Glutamatergic neuron (in vitro differentiated cells): Measurements from ENCODE around the gene DLG2. TPM values are rescaled to one million over a fixed set of nuclear protein-coding genes. Genes with fewer than 3 reads are reported as not detected.

ENCODE experiments used
- DNase-seq: peaks from one replicate; pipeline ENCODE4 v3.0.0; 2022
- H3K27ac Mint-ChIP-seq: one replicate; pipeline ENCODE4 v1.8.0; 2020; ENCODE audit warnings: mild to moderate bottlenecking, mixed read lengths, inconsistent platforms; ENCODE audit not compliant: unreplicated experiment
- H3K27me3 Mint-ChIP-seq: one replicate; pipeline ENCODE4 v1.8.0; 2020; ENCODE audit warnings: mild to moderate bottlenecking, moderate library complexity, mixed read lengths, inconsistent platforms; ENCODE audit not compliant: unreplicated experiment
- H3K36me3 Mint-ChIP-seq: one replicate; pipeline ENCODE4 v1.8.0; 2020; ENCODE audit warnings: mild to moderate bottlenecking, mixed read lengths, inconsistent platforms; ENCODE audit not compliant: unreplicated experiment
- H3K4me1 Mint-ChIP-seq: one replicate; pipeline ENCODE4 v1.8.0; 2020; ENCODE audit warnings: mild to moderate bottlenecking, low read depth, mixed read lengths, inconsistent platforms; ENCODE audit not compliant: unreplicated experiment
- H3K4me3 Mint-ChIP-seq: one replicate; pipeline ENCODE4 v1.8.0; 2020; ENCODE audit warnings: mild to moderate bottlenecking, mixed read lengths, inconsistent platforms; ENCODE audit not compliant: unreplicated experiment
- H3K9me3 Mint-ChIP-seq: one replicate; pipeline ENCODE4 v1.8.0; 2020; ENCODE audit warnings: mild to moderate bottlenecking, moderate library complexity, mixed read lengths, inconsistent platforms; ENCODE audit not compliant: unreplicated experiment
- CTCF ChIP-seq: fragments of 200-600 bp; sonication (generic); IDR thresholded peaks from one replicate; pipeline ENCODE4 v1.5.0; 2021; ENCODE audit not compliant: partially characterized antibody, unreplicated experiment
- total RNA-seq: library from RNA; stranded (reverse); fragmentation: NEBNext Ultra II Directional; extraction: Animal tissue kit (Norgen Biotek cat#: 25700); gene quantifications from one replicate; pipeline ENCODE4 v1.2.1, GENCODE V29; 2021; ENCODE audit not compliant: unreplicated experiment

The DLG2 gene
- total RNA-seq, 1 donor from 2014 or later: 2.9 TPM

- Mint-ChIP-seq H3K27ac (no peak overlapping the region), H3K27me3 (peaks cover 2% of the 10 kb centered on the region), H3K9me3 (peaks cover 4% of the 10 kb centered on the region), H3K4me3 (no peak overlapping the region), H3K36me3 (no peaks in the 10 kb centered on the region), H3K4me1 (no peaks in the 10 kb centered on the region)
- TF ChIP-seq CTCF: no peak
- no peak for DNase-seq
Measured at GRCh38 chr11:83546368-83546767, 2080.8 kb downstream of the DLG2 start.

- H3K27ac Mint-ChIP-seq: no peak overlapping the region
- peaks cover 4% of the 10 kb centered on the region for H3K9me3 Mint-ChIP-seq
- H3K4me3 Mint-ChIP-seq: no peak overlapping the region
- no peak for TF ChIP-seq CTCF
- peaks cover 2% of the 10 kb centered on the region for H3K27me3 Mint-ChIP-seq
- no peaks in the 10 kb centered on the region for H3K36me3 Mint-ChIP-seq
- no peak for DNase-seq
- no peaks in the 10 kb centered on the region for H3K4me1 Mint-ChIP-seq
Measured at GRCh38 chr11:83545494-83546260, 2081.5 kb downstream of the DLG2 start.

- Mint-ChIP-seq H3K4me1 (no peaks in the 10 kb centered on the region), H3K9me3 (peaks cover 4% of the 10 kb centered on the region), H3K36me3 (no peaks in the 10 kb centered on the region), H3K4me3 (no peak overlapping the region), H3K27ac (no peak overlapping the region), H3K27me3 (peaks cover 2% of the 10 kb centered on the region)
- no peak for TF ChIP-seq CTCF
- no peak for DNase-seq
Measured at GRCh38 chr11:83544846-83545245, 2082.3 kb downstream of the DLG2 start.

- no peak for TF ChIP-seq CTCF
- DNase-seq: no peak
- H3K4me1 Mint-ChIP-seq: no peaks in the 10 kb centered on the region
- no peaks in the 10 kb centered on the region for H3K36me3 Mint-ChIP-seq
- no peak overlapping the region for H3K27ac Mint-ChIP-seq
- H3K4me3 Mint-ChIP-seq: no peak overlapping the region
- H3K9me3 Mint-ChIP-seq: peaks cover 4% of the 10 kb centered on the region
- peaks cover 2% of the 10 kb centered on the region for H3K27me3 Mint-ChIP-seq
Measured at GRCh38 chr11:83543706-83544439, 2083.3 kb downstream of the DLG2 start.

GRCh38 chr11:83542861-83543260 lies 2084.3 kb downstream of the DLG2 start:
- DNase-seq: no peak
- no peaks in the 10 kb centered on the region for H3K4me1 Mint-ChIP-seq
- no peaks in the 10 kb centered on the region for H3K36me3 Mint-ChIP-seq

More at GRCh38 chr11:83542861-83543260, 2084.3 kb downstream of the DLG2 start:
- TF ChIP-seq CTCF: no peak
- Mint-ChIP-seq H3K9me3 (peaks cover 4% of the 10 kb centered on the region), H3K27me3 (peaks cover 2% of the 10 kb centered on the region), H3K27ac (no peak overlapping the region), H3K4me3 (no peak overlapping the region)
